HL-60/S4 treated with retinoic acid at 250 ng/mL for 4 days and 3 days (cell line): ENCODE data around the gene ASAP2.

Experiments used
- in situ Hi-C: fragments of 300-500 bp; cut with MboI; formaldehyde crosslinking; loops from 2 replicates; pipeline ENCODE4 v1.7.0; 2022; ENCODE audit warnings: low sequenced_read_pairs

ASAP2 gene

GRCh38 chr2:9205963-9206948, at the start of gene ASAP2:
TSS of gene ASAP2 (plus strand) at chr2:9206812. CDS start at chr2:9207105, 293 bp downstream.
- in situ Hi-C loops: no loop called here

GRCh38 chr2:9158786-9159779, 47.5 kb upstream of the ASAP2 start:
- in situ Hi-C loops: no loop called here

GRCh38 chr2:9160732-9161131, 45.9 kb upstream of the ASAP2 start:
- in situ Hi-C loops: no loop called here

GRCh38 chr2:9162841-9163240, 43.8 kb upstream of the ASAP2 start:
- in situ Hi-C loops: no loop called here

GRCh38 chr2:9163306-9164111, 43.1 kb upstream of the ASAP2 start:
- in situ Hi-C loops: no loop called here

GRCh38 chr2:9164112-9164608, 42.5 kb upstream of the ASAP2 start:
- in situ Hi-C loops: no loop called here

- in situ Hi-C loops: no loop called here
Observed at GRCh38 chr2:9165625-9166024, 41.0 kb upstream of the ASAP2 start.

GRCh38 chr2:9166579-9167377, 39.8 kb upstream of the ASAP2 start:
- in situ Hi-C loops: no loop called here

- in situ Hi-C loops: no loop called here
Observed at GRCh38 chr2:9167718-9168657, 38.6 kb upstream of the ASAP2 start.

GRCh38 chr2:9168821-9169221, 37.8 kb upstream of the ASAP2 start:
- in situ Hi-C loops: no loop called here

GRCh38 chr2:9169349-9170107, 37.1 kb upstream of the ASAP2 start:
- in situ Hi-C loops: no loop called here

GRCh38 chr2:9170458-9171130, 36.0 kb upstream of the ASAP2 start:
- in situ Hi-C loops: no loop called here

GRCh38 chr2:9174771-9175437, 31.7 kb upstream of the ASAP2 start:
- in situ Hi-C loops: no loop called here

GRCh38 chr2:9178110-9178903, 28.3 kb upstream of the ASAP2 start:
- in situ Hi-C loops: no loop called here

GRCh38 chr2:9178904-9179571, 27.6 kb upstream of the ASAP2 start:
- in situ Hi-C loops: no loop called here
